ENCODE data around the gene DDB1. TPM values are rescaled to one million over a fixed set of nuclear protein-coding genes. Genes with fewer than 3 reads are reported as not detected.

The DDB1 gene
- total and polyA plus RNA-seq, 2 experiments from 2014 or later = 177 to 215 TPM

- Histone ChIP-seq H3K9me2 (replicated peaks; ENCODE audit: insufficient read depth) (no peaks in the 10 kb centered on the region), H3K4me2 (no peak overlapping the region), H3K36me3 (replicated peaks; ENCODE audit: insufficient read depth, low read depth) (no peaks in the 10 kb centered on the region), H3K27me3 (no peaks in the 10 kb centered on the region), H3K79me2 (no peaks in the 10 kb centered on the region), H3K4me3 (no peak overlapping the region), H2AFZ (no peak overlapping the region), H3K4me1 (ENCODE audit: insufficient read depth) (no peaks in the 10 kb centered on the region), H4K20me1 (ENCODE audit: insufficient read depth, poor library complexity, severe bottlenecking) (no peaks in the 10 kb centered on the region), H3K9me3 (ENCODE audit: low read depth) (no peaks in the 10 kb centered on the region), H3K27ac (no peak overlapping the region)
- no peak for DNase-seq (ENCODE audit: low spot score)
- WGBS (ENCODE audit: low lambda C conversion rate, missing lambda C conversion rate) = 94% methylated on average over 19 of the region's 20 CpGs
- no peak for TF ChIP-seq EZH2 (IDR thresholded peaks at IDR 0.05; ENCODE audit: borderline replicate concordance)
- no peak for TF ChIP-seq EZH2phosphoT487 (IDR thresholded peaks at IDR 0.05; ENCODE audit: low read depth, severe bottlenecking, unreplicated experiment)
- no peak for TF ChIP-seq CTCF (IDR thresholded peaks at IDR 0.05; ENCODE audit: poor library complexity)
Observed at GRCh38 chr11:61280883-61281580, 51.9 kb downstream of the DDB1 start.

- Histone ChIP-seq H3K9me2 (replicated peaks; ENCODE audit: insufficient read depth) (no peaks in the 10 kb centered on the region), H3K27ac (no peak overlapping the region), H4K20me1 (ENCODE audit: insufficient read depth, poor library complexity, severe bottlenecking) (no peaks in the 10 kb centered on the region), H3K27me3 (no peaks in the 10 kb centered on the region), H3K4me2 (no peak overlapping the region), H2AFZ (no peak overlapping the region), H3K4me1 (ENCODE audit: insufficient read depth) (no peaks in the 10 kb centered on the region), H3K4me3 (no peak overlapping the region), H3K79me2 (no peaks in the 10 kb centered on the region), H3K9me3 (ENCODE audit: low read depth) (no peaks in the 10 kb centered on the region), H3K36me3 (replicated peaks; ENCODE audit: insufficient read depth, low read depth) (no peaks in the 10 kb centered on the region)
- DNase-seq (ENCODE audit: low spot score) = no peak
- TF ChIP-seq EZH2phosphoT487 (IDR thresholded peaks at IDR 0.05; ENCODE audit: low read depth, severe bottlenecking, unreplicated experiment) (no peak), EZH2 (IDR thresholded peaks at IDR 0.05; ENCODE audit: borderline replicate concordance) (no peak), CTCF (IDR thresholded peaks at IDR 0.05; ENCODE audit: poor library complexity) (no peak)
- WGBS (ENCODE audit: low lambda C conversion rate, missing lambda C conversion rate) = 88% methylated on average over 12 of the region's 12 CpGs
Observed at GRCh38 chr11:61279934-61280659, 52.8 kb downstream of the DDB1 start.

DNA sequence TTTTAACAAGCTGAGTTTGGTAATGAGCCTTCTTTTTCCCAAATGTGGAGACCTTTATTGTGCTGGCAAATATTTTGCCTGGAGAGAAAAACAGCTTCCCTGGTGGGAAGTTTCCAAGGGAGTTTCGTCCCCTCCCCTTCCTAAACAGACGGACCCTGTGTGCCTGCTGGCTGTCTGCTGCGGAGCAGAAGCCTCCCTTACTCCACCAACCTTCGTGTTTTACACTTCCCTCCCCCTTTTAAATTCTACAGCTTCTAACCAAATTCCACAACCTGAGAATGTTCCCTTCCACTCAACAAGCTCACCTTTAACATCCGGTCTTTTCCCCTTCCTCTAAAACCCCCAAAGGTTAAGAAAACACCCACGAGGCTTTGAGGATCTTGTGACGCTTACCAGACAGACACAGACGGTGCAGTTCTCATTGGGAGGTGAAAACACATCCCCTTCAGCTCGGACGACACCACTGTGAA is 54.9 kb downstream of the DDB1 start:
- no peak overlapping the region for H3K4me3 ChIP-seq
- no peaks in the 10 kb centered on the region for H3K9me3 ChIP-seq (ENCODE audit: low read depth)
- no peaks in the 10 kb centered on the region for H3K36me3 ChIP-seq (replicated peaks; ENCODE audit: insufficient read depth, low read depth)
- no peak overlapping the region for H3K27ac ChIP-seq
- H3K9me2 ChIP-seq (replicated peaks; ENCODE audit: insufficient read depth) = no peaks in the 10 kb centered on the region
- no peak overlapping the region for H3K4me2 ChIP-seq
- DNase-seq (ENCODE audit: low spot score) = no peak
- no peak overlapping the region for H2AFZ ChIP-seq
- no peaks in the 10 kb centered on the region for H4K20me1 ChIP-seq (ENCODE audit: insufficient read depth, poor library complexity, severe bottlenecking)
- no peak for TF ChIP-seq EZH2 (IDR thresholded peaks at IDR 0.05; ENCODE audit: borderline replicate concordance)
- no peaks in the 10 kb centered on the region for H3K27me3 ChIP-seq
- H3K79me2 ChIP-seq = no peaks in the 10 kb centered on the region
- WGBS (ENCODE audit: low lambda C conversion rate, missing lambda C conversion rate) = 52% methylated on average over 10 of the region's 10 CpGs
- no peaks in the 10 kb centered on the region for H3K4me1 ChIP-seq (ENCODE audit: insufficient read depth)

All from hepatocyte (in vitro differentiated cells).